ENCODE data around the gene GCNA. TPM values are rescaled to one million over a fixed set of nuclear protein-coding genes. Genes with fewer than 3 reads are reported as not detected.

The GCNA gene
- total RNA-seq, 1 experiment from 2014 or later: 3.0 TPM

GRCh38 chrX:71540801-71541200, 37.4 kb upstream of the GCNA start:
- no peaks in the 10 kb centered on the region for H3K27me3 ChIP-seq (replicated peaks; ENCODE audit: insufficient read depth, low read depth, low read length, poor library complexity)
- POLR2A ChIA-PET (ENCODE audit: low non-redundant PET): no interaction called here
- H3K27ac ChIP-seq (ENCODE audit: low read depth, low read length, poor library complexity, severe bottlenecking): peak overlapping the region; percentile 76
- no peak for TF ChIP-seq EZH2 (IDR thresholded peaks at IDR 0.05; ENCODE audit: borderline replicate concordance, low read depth, low read length, poor library complexity, severe bottlenecking)
- TF ChIP-seq CTCF (conservative IDR thresholded peaks at IDR 0.05; ENCODE audit: low read depth, low read length): no peak
- no peak overlapping the region for H3K4me3 ChIP-seq (ENCODE audit: low read depth, low read length, poor library complexity, severe bottlenecking)
- DNase-seq (ENCODE audit: low spot score): no peak
- CTCF ChIA-PET: no interaction called here
- peaks cover 18% of the 10 kb centered on the region for H3K4me1 ChIP-seq (ENCODE audit: insufficient read depth, low read length, poor library complexity, severe bottlenecking)
- no TSS peak for BruUV-seq (replicated peaks)
- H3K9me3 ChIP-seq (ENCODE audit: low read depth, low read length, poor library complexity, severe bottlenecking): no peaks in the 10 kb centered on the region
- peaks cover 32% of the 10 kb centered on the region for H3K36me3 ChIP-seq (ENCODE audit: insufficient read depth, low read length, poor library complexity, severe bottlenecking)
- intact Hi-C loops (cut with micrococcal nuclease; ENCODE audit: unreplicated experiment): no loop called here

GRCh38 chrX:71541210-71542022, 36.8 kb upstream of the GCNA start:
- intact Hi-C loops (cut with micrococcal nuclease; ENCODE audit: unreplicated experiment): no loop called here
- TSS peak; percentile 86 for BruUV-seq (replicated peaks)

GRCh38 chrX:71542411-71542810, 35.8 kb upstream of the GCNA start:
- H3K27ac ChIP-seq (ENCODE audit: low read depth, low read length, poor library complexity, severe bottlenecking): peak overlapping the region; percentile 76
- CTCF ChIA-PET: no interaction called here
- no TSS peak for BruUV-seq (replicated peaks)

More at GRCh38 chrX:71541210-71542022, 36.8 kb upstream of the GCNA start:
- ChIA-PET CTCF (no interaction called here), POLR2A (ENCODE audit: low non-redundant PET) (no interaction called here)
- peaks cover 38% of the 10 kb centered on the region for H3K36me3 ChIP-seq (ENCODE audit: insufficient read depth, low read length, poor library complexity, severe bottlenecking)
- H3K9me3 ChIP-seq (ENCODE audit: low read depth, low read length, poor library complexity, severe bottlenecking): no peaks in the 10 kb centered on the region
- no peak for TF ChIP-seq CTCF (conservative IDR thresholded peaks at IDR 0.05; ENCODE audit: low read depth, low read length)
- no peak for TF ChIP-seq EZH2 (IDR thresholded peaks at IDR 0.05; ENCODE audit: borderline replicate concordance, low read depth, low read length, poor library complexity, severe bottlenecking)
- no peak overlapping the region for H3K4me3 ChIP-seq (ENCODE audit: low read depth, low read length, poor library complexity, severe bottlenecking)
- DNase-seq (ENCODE audit: low spot score): peak; percentile 63
- peak overlapping the region; percentile 76 for H3K27ac ChIP-seq (ENCODE audit: low read depth, low read length, poor library complexity, severe bottlenecking)
- H3K27me3 ChIP-seq (replicated peaks; ENCODE audit: insufficient read depth, low read depth, low read length, poor library complexity): no peaks in the 10 kb centered on the region
- peaks cover 18% of the 10 kb centered on the region for H3K4me1 ChIP-seq (ENCODE audit: insufficient read depth, low read length, poor library complexity, severe bottlenecking)

More at GRCh38 chrX:71542411-71542810, 35.8 kb upstream of the GCNA start:
- POLR2A ChIA-PET (ENCODE audit: low non-redundant PET): no interaction called here
- no peak overlapping the region for H3K4me3 ChIP-seq (ENCODE audit: low read depth, low read length, poor library complexity, severe bottlenecking)
- intact Hi-C loops (cut with micrococcal nuclease; ENCODE audit: unreplicated experiment): no loop called here
- no peaks in the 10 kb centered on the region for H3K9me3 ChIP-seq (ENCODE audit: low read depth, low read length, poor library complexity, severe bottlenecking)
- TF ChIP-seq CTCF (conservative IDR thresholded peaks at IDR 0.05; ENCODE audit: low read depth, low read length): no peak
- no peak for TF ChIP-seq EZH2 (IDR thresholded peaks at IDR 0.05; ENCODE audit: borderline replicate concordance, low read depth, low read length, poor library complexity, severe bottlenecking)
- peaks cover 18% of the 10 kb centered on the region for H3K4me1 ChIP-seq (ENCODE audit: insufficient read depth, low read length, poor library complexity, severe bottlenecking)
- H3K36me3 ChIP-seq (ENCODE audit: insufficient read depth, low read length, poor library complexity, severe bottlenecking): peaks cover 48% of the 10 kb centered on the region
- H3K27me3 ChIP-seq (replicated peaks; ENCODE audit: insufficient read depth, low read depth, low read length, poor library complexity): no peaks in the 10 kb centered on the region
- peak; percentile 15 for DNase-seq (ENCODE audit: low spot score)

Data from A673 (cell line).